Peyer's patch (tissue), 4 donors: ENCODE data around the gene CLMN. TPM values are rescaled to one million over a fixed set of nuclear protein-coding genes. Genes with fewer than 3 reads are reported as not detected.

Experiments
- DNase-seq, 3 donors: peaks; one replicate each; pipeline ENCODE4 v3.0.0-alpha.2; 2017 to 2019
- H3K27ac ChIP-seq, 4 donors: fragments of 200-600 bp; sonication (generic); one replicate each; pipeline ENCODE4 v1.5.1; 2016 to 2019
- H3K27me3 ChIP-seq, 2 donors: fragments of 200-600 bp; sonication (generic); one replicate each; pipeline ENCODE4 v1.5.1; 2019
- H3K36me3 ChIP-seq, 3 donors: fragments of 200-600 bp; sonication (generic); one replicate each; pipeline ENCODE4 v1.5.1; 2016 to 2019
- H3K4me1 ChIP-seq, 4 donors: fragments of 200-600 bp; sonication (generic); one replicate each; pipeline ENCODE4 v1.5.1; 2016 to 2019
- H3K4me3 ChIP-seq, 4 donors: fragments of 200-600 bp; sonication (generic); 1 replicate in 3 of 4; 2 replicates in 1 of 4; pipeline ENCODE4 v1.5.1; 2016 to 2019; ENCODE audit warnings: mild to moderate bottlenecking in 1 of 4
- H3K9me3 ChIP-seq, 4 donors: fragments of 200-600 bp; sonication (generic); one replicate each; pipeline ENCODE4 v1.5.1; 2016 to 2019; ENCODE audit warnings: mild to moderate bottlenecking in 1 of 4
- POLR2A ChIP-seq, 2 donors: fragments of 450-650 bp; IDR thresholded peaks; one replicate each; pipeline ENCODE4 v1.5.1; 2017; ENCODE audit warnings: antibody characterized with exemption in 2 of 2, mild to moderate bottlenecking in 2 of 2, moderate library complexity in 2 of 2
- total RNA-seq, 4 donors: library from RNA; depleted of rRNA; stranded (reverse); fragments of >200 nt; gene quantifications; one replicate each; pipeline ENCODE4 v1.1.0, GENCODE V29; 2016
- TF ChIP-seq, protein P1 (sequence below), 6 experiments: fragments of 450-650 bp in 4 of 6; fragments of 200-600 bp in 2 of 6; sonication (generic) in 1 of 6; IDR thresholded peaks; one replicate each; pipeline ENCODE4 v1.5.1; 2017 to 2019; ENCODE audit warnings: antibody characterized with exemption in 6 of 6, mild to moderate bottlenecking in 3 of 6, moderate library complexity in 1 of 6

CLMN gene
- total RNA-seq, 4 donors from 2014 or later = 18.7 to 38.8 (median 36.4) TPM

DNA sequence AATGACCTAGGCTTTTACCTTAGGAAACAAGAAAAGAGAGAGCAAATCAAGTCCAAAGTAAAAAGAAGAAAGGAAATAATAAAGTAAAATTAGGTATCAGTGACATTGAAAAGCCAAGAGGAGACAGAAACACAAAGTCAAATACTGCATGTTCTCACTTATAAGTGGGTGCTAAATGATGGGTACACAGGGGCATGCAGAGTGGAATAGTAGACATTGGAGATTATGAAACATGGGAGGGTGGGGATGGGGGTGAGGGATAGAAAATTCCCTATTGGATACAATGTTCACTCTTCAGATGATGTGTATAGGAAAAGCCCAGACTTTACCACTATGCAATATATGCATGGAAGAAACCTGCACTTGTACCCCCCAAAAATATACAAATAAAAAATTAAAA is 35.1 kb upstream of the CLMN start:
- DNase-seq = no peak
- H3K9me3 ChIP-seq = peaks cover 0 to 4% (median 0%) of the 10 kb centered on the region in 4 donors
- H3K4me1 ChIP-seq = no peaks in the 10 kb centered on the region
- no peak for TF ChIP-seq POLR2A (IDR thresholded peaks at IDR 0.05)
- TF ChIP-seq, protein P1, sequence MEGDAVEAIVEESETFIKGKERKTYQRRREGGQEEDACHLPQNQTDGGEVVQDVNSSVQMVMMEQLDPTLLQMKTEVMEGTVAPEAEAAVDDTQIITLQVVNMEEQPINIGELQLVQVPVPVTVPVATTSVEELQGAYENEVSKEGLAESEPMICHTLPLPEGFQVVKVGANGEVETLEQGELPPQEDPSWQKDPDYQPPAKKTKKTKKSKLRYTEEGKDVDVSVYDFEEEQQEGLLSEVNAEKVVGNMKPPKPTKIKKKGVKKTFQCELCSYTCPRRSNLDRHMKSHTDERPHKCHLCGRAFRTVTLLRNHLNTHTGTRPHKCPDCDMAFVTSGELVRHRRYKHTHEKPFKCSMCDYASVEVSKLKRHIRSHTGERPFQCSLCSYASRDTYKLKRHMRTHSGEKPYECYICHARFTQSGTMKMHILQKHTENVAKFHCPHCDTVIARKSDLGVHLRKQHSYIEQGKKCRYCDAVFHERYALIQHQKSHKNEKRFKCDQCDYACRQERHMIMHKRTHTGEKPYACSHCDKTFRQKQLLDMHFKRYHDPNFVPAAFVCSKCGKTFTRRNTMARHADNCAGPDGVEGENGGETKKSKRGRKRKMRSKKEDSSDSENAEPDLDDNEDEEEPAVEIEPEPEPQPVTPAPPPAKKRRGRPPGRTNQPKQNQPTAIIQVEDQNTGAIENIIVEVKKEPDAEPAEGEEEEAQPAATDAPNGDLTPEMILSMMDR (IDR thresholded peaks at IDR 0.05) = no peak
- no peak overlapping the region for H3K4me3 ChIP-seq
- no peak overlapping the region for H3K27ac ChIP-seq
- no peaks in the 10 kb centered on the region for H3K27me3 ChIP-seq
- H3K36me3 ChIP-seq = no peaks in the 10 kb centered on the region

DNA sequence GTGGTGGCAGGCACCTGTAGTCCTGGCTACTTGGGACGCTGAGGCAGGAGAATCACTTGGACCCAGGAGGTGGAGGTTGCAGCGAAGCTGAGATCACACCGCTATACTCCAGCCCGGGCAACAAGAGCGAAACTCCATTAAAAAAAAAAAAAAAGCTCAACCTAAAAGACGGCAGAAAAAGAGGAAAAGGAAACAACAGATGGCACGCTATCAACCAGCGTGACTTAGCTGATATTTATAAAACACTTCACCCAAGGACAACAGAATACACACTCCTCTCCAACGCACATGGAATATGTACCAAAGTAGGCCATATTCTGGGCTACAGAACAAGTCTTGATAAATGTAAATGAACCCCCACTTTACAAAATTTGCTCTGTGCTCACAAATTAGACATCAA is 34.0 kb upstream of the CLMN start:
- Histone ChIP-seq H3K4me1 (no peaks in the 10 kb centered on the region), H3K4me3 (no peak overlapping the region), H3K27ac (no peak overlapping the region), H3K27me3 (no peaks in the 10 kb centered on the region), H3K36me3 (no peaks in the 10 kb centered on the region), H3K9me3 (peaks cover 0 to 4% (median 0%) of the 10 kb centered on the region in 4 donors)
- TF ChIP-seq POLR2A (IDR thresholded peaks at IDR 0.05) = no peak
- TF ChIP-seq, protein P1 (IDR thresholded peaks at IDR 0.05) = no peak
- DNase-seq = no peak

DNA sequence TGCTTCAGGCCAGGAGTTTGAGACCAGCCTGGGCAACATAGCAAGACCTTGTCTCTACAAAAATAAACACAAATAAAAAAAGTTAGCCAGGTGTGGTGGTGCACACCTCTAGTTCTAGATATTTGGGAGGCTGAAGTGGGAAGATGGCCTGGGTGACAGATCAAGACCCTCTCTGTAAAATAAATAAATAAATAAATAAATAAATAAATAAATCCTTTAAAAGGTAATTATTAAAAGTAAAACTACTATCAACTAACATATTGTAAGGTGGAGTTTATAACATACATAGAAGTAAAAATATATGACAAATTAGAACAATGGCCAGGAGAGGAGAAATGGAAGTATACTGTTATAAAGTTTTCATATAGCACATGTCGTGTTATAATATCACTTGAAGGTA is 33.3 kb upstream of the CLMN start:
- no peaks in the 10 kb centered on the region for H3K36me3 ChIP-seq
- H3K27ac ChIP-seq = no peak overlapping the region
- DNase-seq = no peak
- TF ChIP-seq, protein P1 (IDR thresholded peaks at IDR 0.05) = no peak
- no peak for TF ChIP-seq POLR2A (IDR thresholded peaks at IDR 0.05)
- no peak overlapping the region for H3K4me3 ChIP-seq
- H3K4me1 ChIP-seq = no peaks in the 10 kb centered on the region
- H3K9me3 ChIP-seq = peaks cover 0 to 4% (median 0%) of the 10 kb centered on the region in 4 donors
- no peaks in the 10 kb centered on the region for H3K27me3 ChIP-seq

DNA sequence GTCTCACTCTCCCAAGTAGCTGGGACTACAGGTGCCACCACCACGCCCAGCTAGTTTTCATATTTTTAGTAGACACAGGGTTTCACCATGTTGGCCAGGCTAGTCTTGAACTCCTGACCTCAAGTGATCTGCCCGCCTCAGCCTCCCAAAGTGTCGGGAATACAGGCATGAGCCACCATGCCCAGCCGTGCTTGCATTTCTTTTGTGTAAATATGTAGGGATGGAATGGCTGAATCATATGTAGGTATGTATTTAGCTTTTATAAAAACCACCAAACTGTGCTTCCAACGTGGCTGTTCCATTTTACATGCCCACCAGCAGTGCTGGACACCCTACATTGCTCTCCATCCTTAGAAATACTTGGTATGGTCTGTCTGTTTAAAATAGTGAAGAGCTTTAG is 32.8 kb upstream of the CLMN start:
- Histone ChIP-seq H3K4me3 (no peak overlapping the region), H3K36me3 (no peaks in the 10 kb centered on the region), H3K27me3 (no peaks in the 10 kb centered on the region), H3K9me3 (peaks cover 0 to 4% (median 0%) of the 10 kb centered on the region in 4 donors), H3K27ac (no peak overlapping the region), H3K4me1 (no peaks in the 10 kb centered on the region)
- DNase-seq = no peak
- no peak for TF ChIP-seq POLR2A (IDR thresholded peaks at IDR 0.05)
- TF ChIP-seq, protein P1 (IDR thresholded peaks at IDR 0.05) = no peak

DNA sequence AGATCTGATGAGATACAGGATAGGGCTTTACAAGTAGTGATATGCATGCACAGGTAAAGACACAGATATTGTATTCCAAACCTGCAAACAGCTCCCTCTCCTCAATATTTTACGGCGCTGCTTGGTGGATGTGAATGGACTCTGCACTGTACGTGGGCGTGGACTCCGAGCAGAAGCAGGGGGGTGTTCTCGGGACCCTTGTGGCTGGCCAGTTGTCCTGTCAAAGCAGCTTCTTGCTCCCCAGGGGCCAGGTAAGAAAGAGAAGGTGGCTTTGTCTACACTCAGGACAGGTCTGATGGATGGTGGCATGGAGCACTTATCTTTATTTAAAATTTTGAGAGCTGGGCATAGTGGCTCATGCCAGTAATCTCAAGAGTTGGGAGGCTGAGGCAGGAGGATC is 29.5 kb upstream of the CLMN start:
- H3K4me1 ChIP-seq = no peaks in the 10 kb centered on the region
- no peak overlapping the region for H3K4me3 ChIP-seq
- no peak for TF ChIP-seq POLR2A (IDR thresholded peaks at IDR 0.05)
- TF ChIP-seq, protein P1 (IDR thresholded peaks at IDR 0.05) = no peak
- no peaks in the 10 kb centered on the region for H3K27me3 ChIP-seq
- no peaks in the 10 kb centered on the region for H3K36me3 ChIP-seq
- DNase-seq = no peak
- H3K9me3 ChIP-seq = peaks cover 0 to under 1% (median 0%) of the 10 kb centered on the region in 4 donors
- H3K27ac ChIP-seq = no peak overlapping the region
